Thyroid gland (tissue), 4 donors: ENCODE measurements around the gene LY6G5B.

ENCODE experiments used
- POLR2A ChIP-seq, 2 donors: fragments of 450-650 bp; IDR thresholded peaks; one replicate each; pipeline ENCODE4 v1.6.1; 2017; ENCODE audit warnings: antibody characterized with exemption in 2 of 2, mild to moderate bottlenecking in 2 of 2, moderate library complexity in 1 of 2
- TF ChIP-seq, protein P1 (sequence below), 6 experiments: fragments of 200-600 bp in 3 of 6; fragments of 450-650 bp in 3 of 6; sonication (generic) in 3 of 6; IDR thresholded peaks; one replicate each; pipeline ENCODE4 v1.5.1; 2016 to 2019; ENCODE audit warnings: antibody characterized with exemption in 6 of 6, mild to moderate bottlenecking in 2 of 6, inconsistent platforms in 1 of 6, moderate library complexity in 1 of 6

DNA sequence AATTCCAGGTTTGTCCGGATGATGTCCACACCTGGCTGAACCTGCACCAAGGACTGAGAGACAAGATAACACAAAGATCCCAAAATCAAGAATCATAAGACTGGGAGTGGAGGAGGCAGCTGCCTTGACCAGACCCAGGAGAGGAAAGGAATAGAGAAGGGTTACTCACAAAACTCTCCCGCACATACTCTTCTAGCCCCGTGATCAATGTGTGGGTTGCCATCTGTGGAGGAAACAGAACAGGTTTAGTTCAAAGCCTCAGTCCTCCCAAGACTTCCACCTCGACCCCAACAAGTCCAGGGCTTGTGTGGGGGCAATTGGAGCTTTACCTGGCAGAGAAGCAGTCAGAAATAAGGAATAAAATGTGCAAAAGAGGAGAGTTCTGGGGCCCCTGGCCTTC lies 28.4 kb upstream of the LY6G5B start:
- TF ChIP-seq, protein P1, sequence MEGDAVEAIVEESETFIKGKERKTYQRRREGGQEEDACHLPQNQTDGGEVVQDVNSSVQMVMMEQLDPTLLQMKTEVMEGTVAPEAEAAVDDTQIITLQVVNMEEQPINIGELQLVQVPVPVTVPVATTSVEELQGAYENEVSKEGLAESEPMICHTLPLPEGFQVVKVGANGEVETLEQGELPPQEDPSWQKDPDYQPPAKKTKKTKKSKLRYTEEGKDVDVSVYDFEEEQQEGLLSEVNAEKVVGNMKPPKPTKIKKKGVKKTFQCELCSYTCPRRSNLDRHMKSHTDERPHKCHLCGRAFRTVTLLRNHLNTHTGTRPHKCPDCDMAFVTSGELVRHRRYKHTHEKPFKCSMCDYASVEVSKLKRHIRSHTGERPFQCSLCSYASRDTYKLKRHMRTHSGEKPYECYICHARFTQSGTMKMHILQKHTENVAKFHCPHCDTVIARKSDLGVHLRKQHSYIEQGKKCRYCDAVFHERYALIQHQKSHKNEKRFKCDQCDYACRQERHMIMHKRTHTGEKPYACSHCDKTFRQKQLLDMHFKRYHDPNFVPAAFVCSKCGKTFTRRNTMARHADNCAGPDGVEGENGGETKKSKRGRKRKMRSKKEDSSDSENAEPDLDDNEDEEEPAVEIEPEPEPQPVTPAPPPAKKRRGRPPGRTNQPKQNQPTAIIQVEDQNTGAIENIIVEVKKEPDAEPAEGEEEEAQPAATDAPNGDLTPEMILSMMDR (IDR thresholded peaks at IDR 0.05): no peak
- no peak for TF ChIP-seq POLR2A (IDR thresholded peaks at IDR 0.05)
